HEK293 (cell line): ENCODE measurements around the gene TCF7L1.
"Not testable (repeated sequence)": the region's sequence is repeated elsewhere in the genome, so short reads cannot be mapped to it uniquely, and the experiment has no call there.

Source experiments
- CTCF ChIA-PET: fragments of 350-600 bp; formaldehyde crosslinking; extraction: SDS; loops from one replicate; lab custom pipeline; 2021; ENCODE audit warnings: antibody characterized with exemption; lab: Yijun Ruan, JAX
- POLR2A ChIA-PET: fragments of 300-600 bp; formaldehyde crosslinking; extraction: SDS; loops from one replicate; lab custom pipeline; 2020; ENCODE audit warnings: antibody characterized with exemption, inconsistent platforms; lab: Yijun Ruan, JAX
- H3K27ac ChIP-seq: fragments of 200-500 bp; sonication (Bioruptor generic); 2 replicates; pipeline ENCODE4 v1.5.1; 2014; ENCODE audit warnings: low read depth, low read length, control low read depth, inconsistent platforms; ENCODE audit errors: extremely low read depth
- H3K36me3 ChIP-seq, 2 experiments: fragments of 200-500 bp in 1 of 2; sonication (Bioruptor generic) in 1 of 2; 1 replicate in 1 of 2; 2 replicates in 1 of 2; pipeline ENCODE4 v1.5.1; 2014 to 2017; ENCODE audit warnings: inconsistent platforms in 2 of 2, low read length in 2 of 2; ENCODE audit not compliant: control insufficient read depth in 2 of 2, insufficient read depth in 1 of 2
- H3K4me1 ChIP-seq: fragments of 200-500 bp; sonication (Bioruptor generic); 2 replicates; pipeline ENCODE4 v1.5.1; 2014; ENCODE audit warnings: mild to moderate bottlenecking, low read length, inconsistent platforms; ENCODE audit not compliant: control insufficient read depth, insufficient read depth
- H3K4me3 ChIP-seq: 2 replicates; pipeline ENCODE4 v1.5.1; 2011; ENCODE audit warnings: low read depth, mild to moderate bottlenecking, control low read depth, low read length, moderate library complexity
- H3K9me3 ChIP-seq: fragments of 200-500 bp; sonication (Bioruptor generic); 2 replicates; pipeline ENCODE4 v1.5.1; 2014; ENCODE audit warnings: low read depth, low read length, inconsistent platforms; ENCODE audit not compliant: control insufficient read depth, insufficient read depth
- BCL6B ChIP-seq: fragments of 450-650 bp; formaldehyde crosslinking; IDR thresholded peaks from 2 replicates; pipeline ENCODE4 v1.5.1; 2017; ENCODE audit warnings: missing biosample characterization, missing genetic modification characterization
- KLF9 ChIP-seq: fragments of 450-650 bp; formaldehyde crosslinking; IDR thresholded peaks from 2 replicates; pipeline ENCODE4 v1.5.1; 2016; ENCODE audit warnings: missing biosample characterization, missing genetic modification characterization, low read depth
- REPIN1 ChIP-seq: fragments of 450-650 bp; formaldehyde crosslinking; IDR thresholded peaks from 2 replicates; pipeline ENCODE4 v1.5.1; 2017; ENCODE audit warnings: missing biosample characterization, missing genetic modification characterization, low read depth
- REST ChIP-seq: fragments of 450-650 bp; formaldehyde crosslinking; IDR thresholded peaks from 2 replicates; pipeline ENCODE4 v1.5.1; 2016; ENCODE audit warnings: missing biosample characterization, missing genetic modification characterization
- ZBTB44 ChIP-seq: fragments of 450-650 bp; IDR thresholded peaks from 2 replicates; pipeline ENCODE4 v1.5.1; 2018; ENCODE audit warnings: missing biosample characterization, mild to moderate bottlenecking, missing genetic modification characterization
- ZNF133 ChIP-seq: fragments of 450-650 bp; formaldehyde crosslinking; IDR thresholded peaks from 2 replicates; pipeline ENCODE4 v1.5.1; 2016; ENCODE audit warnings: missing biosample characterization, missing genetic modification characterization
- ZNF157 ChIP-seq: fragments of 450-650 bp; formaldehyde crosslinking; IDR thresholded peaks from 2 replicates; pipeline ENCODE4 v1.5.1; 2016; ENCODE audit warnings: missing biosample characterization, missing genetic modification characterization
- ZNF449 ChIP-seq: fragments of 450-650 bp; formaldehyde crosslinking; IDR thresholded peaks from 2 replicates; pipeline ENCODE4 v1.5.1; 2017; ENCODE audit warnings: missing biosample characterization, mild to moderate bottlenecking, missing genetic modification characterization, moderate library complexity
- ZNF610 ChIP-seq: fragments of 450-650 bp; formaldehyde crosslinking; IDR thresholded peaks from 2 replicates; pipeline ENCODE4 v1.5.1; 2016; ENCODE audit warnings: missing biosample characterization, missing genetic modification characterization, borderline replicate concordance
- ZNF624 ChIP-seq: fragments of 450-650 bp; formaldehyde crosslinking; IDR thresholded peaks from 2 replicates; pipeline ENCODE4 v1.5.1; 2017; ENCODE audit warnings: missing biosample characterization, missing genetic modification characterization

TCF7L1 gene

GRCh38 chr2:85333877-85334276 lies 200.7 kb downstream of the TCF7L1 start:
- H3K36me3 ChIP-seq, POLR2A ChIA-PET, H3K4me1 ChIP-seq, H3K27ac ChIP-seq, H3K4me3 ChIP-seq, H3K9me3 ChIP-seq: not testable (repeated sequence)
- CTCF ChIA-PET, result interaction anchor here (0.5 to 0.7 kb wide), 2 partner anchors 79 to 120 kb away, joined by 3 read pairs; no protein-coding TSS in a partner anchor

GRCh38 chr2:85334928-85335327 lies 201.7 kb downstream of the TCF7L1 start:
- POLR2A ChIA-PET, result no interaction called here

More at GRCh38 chr2:85334928-85335327, 201.7 kb downstream of the TCF7L1 start:
- Histone ChIP-seq H3K4me1 (no peaks in the 10 kb centered on the region), H3K9me3 (no peaks in the 10 kb centered on the region), H3K36me3 (no peaks in the 10 kb centered on the region), H3K27ac (no peak overlapping the region), H3K4me3 (no peak overlapping the region)
- TF ChIP-seq REST (tag by site-specific recombination), result no peak
- no peak for TF ChIP-seq BCL6B (tag by site-specific recombination)
- no peak for TF ChIP-seq ZNF157 (tag by site-specific recombination)
- TF ChIP-seq ZNF624 (tag by site-specific recombination), result no peak
- no peak for TF ChIP-seq REPIN1 (tag by site-specific recombination)
- TF ChIP-seq ZNF133 (tag by site-specific recombination), result no peak
- TF ChIP-seq KLF9, result no peak
- no peak for TF ChIP-seq ZNF610 (tag by site-specific recombination)
- TF ChIP-seq ZBTB44 (tag by site-specific recombination), result no peak
- no peak for TF ChIP-seq ZNF449 (tag by site-specific recombination)
- CTCF ChIA-PET, result no interaction called here
